Aorta (tissue), 5 donors: ENCODE results near the gene ANKH. TPM values are rescaled to one million over a fixed set of nuclear protein-coding genes. Genes with fewer than 3 reads are reported as not detected.

Experiments used
- ATAC-seq: fragments of 200-7000 bp; cut with Tn5 transposase; one replicate; pipeline ENCODE4 v1.9.1; 2022; ENCODE audit warnings: moderate library complexity; ENCODE audit not compliant: low FRiP score
- DNase-seq, 2 donors: peaks; one replicate each; pipeline ENCODE4 v3.0.0-alpha.2; 2020
- H3K27ac ChIP-seq, 2 donors: one replicate each; pipeline ENCODE4 v1.5.1; 2013; ENCODE audit warnings: low read length in 2 of 2, mild to moderate bottlenecking in 2 of 2, moderate library complexity in 2 of 2, control low read depth in 1 of 2, inconsistent platforms in 1 of 2, low read depth in 1 of 2
- H3K27me3 ChIP-seq, 2 donors: one replicate each; pipeline ENCODE4 v1.6.1; 2013; ENCODE audit warnings: control low read depth in 1 of 2, low read length in 1 of 2, mild to moderate bottlenecking in 1 of 2, moderate library complexity in 1 of 2; ENCODE audit not compliant: insufficient read depth in 2 of 2, control insufficient read depth in 1 of 2
- H3K36me3 ChIP-seq, 2 donors: one replicate each; pipeline ENCODE4 v1.6.1; 2013; ENCODE audit warnings: control low read depth in 1 of 2, low read length in 1 of 2, mild to moderate bottlenecking in 1 of 2; ENCODE audit not compliant: insufficient read depth in 2 of 2, control insufficient read depth in 1 of 2
- H3K4me1 ChIP-seq, 2 donors: one replicate each; pipeline ENCODE4 v1.6.1; 2013; ENCODE audit warnings: low read length in 2 of 2, control low read depth in 1 of 2, mild to moderate bottlenecking in 1 of 2, moderate library complexity in 1 of 2; ENCODE audit not compliant: insufficient read depth in 2 of 2, control insufficient read depth in 1 of 2
- H3K4me3 ChIP-seq, 2 donors: one replicate each; pipeline ENCODE4 v1.5.1; 2013; ENCODE audit warnings: low read length in 2 of 2, control low read depth in 1 of 2, mild to moderate bottlenecking in 1 of 2
- H3K9me3 ChIP-seq: one replicate; pipeline ENCODE4 v1.6.1; 2013; ENCODE audit warnings: mild to moderate bottlenecking, low read length; ENCODE audit not compliant: control insufficient read depth
- WGBS, 2 donors: extraction: QIAGEN DNeasy Blood & Tissue Kit; methylation state at CpG; one replicate each; pipeline ENCODE4 v1.1.7; 2013; 5-methylcytosine and 5-hydroxymethylcytosine counted together
- intact Hi-C, 2 donors: fragments of 100-400 bp; cut with DNase I; formaldehyde crosslinking; loops; one replicate each; pipeline versions ENCODE4 v1.14.2 to v1.15.0; 2022
- polyA plus RNA-seq, 2 donors: library from polyadenylated mRNA; stranded (reverse); fragments of 200-250 nt; gene quantifications; one replicate each; pipeline ENCODE4 v1.2.3, GENCODE V29; 2013
- total RNA-seq, 2 donors: library from RNA; stranded (reverse); fragmentation: NEBNext Ultra II Directional; extraction: Animal tissue kit (Norgen Biotek cat#: 25700); gene quantifications; one replicate each; pipeline ENCODE4 v1.2.1, GENCODE V29; 2021
- donor health status: healthy with polysubstance abuse.
- donor health status: Bipolar disorder and iron deficiency.
- donor health status: DM: no; HTN: no; CAD: no.
- donor health status: DM: no; HTN: no; CAD: no.
- donor health status: DM: yes; HTN: yes; CAD: no.

The ANKH gene
- total and polyA plus RNA-seq, 4 donors, result 63.7 to 257 (median 167) TPM

- H3K4me1 ChIP-seq, result no peaks in the 10 kb centered on the region
- H3K9me3 ChIP-seq, result no peaks in the 10 kb centered on the region
- 92 to 93% methylated on average over 7 of the region's 7 CpGs for WGBS, 2 donors
- DNase-seq (no peak), ATAC-seq (no peak)
- no peaks in the 10 kb centered on the region for H3K36me3 ChIP-seq
- H3K27me3 ChIP-seq, result no peaks in the 10 kb centered on the region
- no peak overlapping the region for H3K4me3 ChIP-seq
- no peak overlapping the region for H3K27ac ChIP-seq
- intact Hi-C loops, result no loop called here
Observed at GRCh38 chr5:14912206-14912605, 40.6 kb upstream of the ANKH start.

- intact Hi-C loops, result no loop called here
- WGBS, 2 donors, result 90 to 94% methylated on average over 2 of the region's 2 CpGs
- DNase-seq, result no peak
- H3K4me1 ChIP-seq, result no peaks in the 10 kb centered on the region
- ATAC-seq, result no peak
- no peak overlapping the region for H3K27ac ChIP-seq
- H3K9me3 ChIP-seq, result no peaks in the 10 kb centered on the region
- no peak overlapping the region for H3K4me3 ChIP-seq
- no peaks in the 10 kb centered on the region for H3K36me3 ChIP-seq
- H3K27me3 ChIP-seq, result no peaks in the 10 kb centered on the region
Observed at GRCh38 chr5:14909369-14909768, 37.8 kb upstream of the ANKH start.

- H3K9me3 ChIP-seq, result no peaks in the 10 kb centered on the region
- ATAC-seq (no peak), DNase-seq (no peak)
- H3K4me1 ChIP-seq, result no peaks in the 10 kb centered on the region
- intact Hi-C loops, result no loop called here
- H3K27ac ChIP-seq, result no peak overlapping the region
- 50 to 60% methylated on average over 6 of the region's 6 CpGs for WGBS, 2 donors
- no peaks in the 10 kb centered on the region for H3K27me3 ChIP-seq
- H3K4me3 ChIP-seq, result no peak overlapping the region
- no peaks in the 10 kb centered on the region for H3K36me3 ChIP-seq
Observed at GRCh38 chr5:14908172-14908571, 36.6 kb upstream of the ANKH start.

- H3K27ac ChIP-seq, result no peak overlapping the region
- no peaks in the 10 kb centered on the region for H3K9me3 ChIP-seq
- H3K27me3 ChIP-seq, result no peaks in the 10 kb centered on the region
- 93 to 97% methylated on average over 3 of the region's 3 CpGs for WGBS, 2 donors
- H3K4me1 ChIP-seq, result no peaks in the 10 kb centered on the region
- no peak overlapping the region for H3K4me3 ChIP-seq
- no peaks in the 10 kb centered on the region for H3K36me3 ChIP-seq
- intact Hi-C loops, result no loop called here
- ATAC-seq, result no peak
- no peak for DNase-seq
Observed at GRCh38 chr5:14906628-14907027, 35.0 kb upstream of the ANKH start.

- intact Hi-C loops, result no loop called here
- Histone ChIP-seq H3K27ac (no peak overlapping the region), H3K9me3 (no peaks in the 10 kb centered on the region), H3K27me3 (no peaks in the 10 kb centered on the region), H3K4me1 (peaks cover 0 to 3% of the 10 kb centered on the region in 2 donors), H3K4me3 (no peak overlapping the region), H3K36me3 (no peaks in the 10 kb centered on the region)
- no peak for ATAC-seq
- no peak for DNase-seq
- 83% methylated on average over 14 of the region's 14 CpGs for WGBS, 2 donors
Observed at GRCh38 chr5:14902826-14903560, 31.4 kb upstream of the ANKH start.

- ATAC-seq (no peak), DNase-seq (peak in 1 of 2 donors; percentile 61)
- H3K9me3 ChIP-seq, result no peaks in the 10 kb centered on the region
- H3K36me3 ChIP-seq, result no peaks in the 10 kb centered on the region
- 49 to 67% methylated on average over 7 of the region's 7 CpGs for WGBS, 2 donors
- intact Hi-C loops, result no loop called here
- no peaks in the 10 kb centered on the region for H3K27me3 ChIP-seq
- H3K4me3 ChIP-seq, result no peak overlapping the region
- H3K27ac ChIP-seq, result no peak overlapping the region
- peaks cover 0 to 3% of the 10 kb centered on the region in 2 donors for H3K4me1 ChIP-seq
Observed at GRCh38 chr5:14901462-14902051, 30.0 kb upstream of the ANKH start.

- Histone ChIP-seq H3K4me3 (no peak overlapping the region), H3K27ac (no peak overlapping the region), H3K4me1 (peaks cover 0 to 3% of the 10 kb centered on the region in 2 donors), H3K9me3 (no peaks in the 10 kb centered on the region), H3K36me3 (no peaks in the 10 kb centered on the region), H3K27me3 (no peaks in the 10 kb centered on the region)
- intact Hi-C loops, result no loop called here
- ATAC-seq (no peak), DNase-seq (peak in 1 of 2 donors; percentile 64)
- WGBS, 2 donors, result 49 to 50% methylated on average over 9 of the region's 9 CpGs
Observed at GRCh38 chr5:14900693-14901461, 29.3 kb upstream of the ANKH start.

- no peak for DNase-seq
- H3K27ac ChIP-seq, result no peak overlapping the region
- WGBS, 2 donors, result 87 to 95% methylated on average over 7 of the region's 7 CpGs
- no peaks in the 10 kb centered on the region for H3K9me3 ChIP-seq
- no peaks in the 10 kb centered on the region for H3K36me3 ChIP-seq
- H3K27me3 ChIP-seq, result no peaks in the 10 kb centered on the region
- H3K4me1 ChIP-seq, result peaks cover 0 to 3% of the 10 kb centered on the region in 2 donors
- ATAC-seq, result no peak
- no peak overlapping the region for H3K4me3 ChIP-seq
- intact Hi-C loops, result no loop called here
Observed at GRCh38 chr5:14896131-14896530, 24.6 kb upstream of the ANKH start.
